ENCODE results near the gene LRIG3.
"Not testable (repeated sequence)": the region's sequence is repeated elsewhere in the genome, so short reads cannot be mapped to it uniquely, and the experiment has no call there.

The LRIG3 gene

DNA sequence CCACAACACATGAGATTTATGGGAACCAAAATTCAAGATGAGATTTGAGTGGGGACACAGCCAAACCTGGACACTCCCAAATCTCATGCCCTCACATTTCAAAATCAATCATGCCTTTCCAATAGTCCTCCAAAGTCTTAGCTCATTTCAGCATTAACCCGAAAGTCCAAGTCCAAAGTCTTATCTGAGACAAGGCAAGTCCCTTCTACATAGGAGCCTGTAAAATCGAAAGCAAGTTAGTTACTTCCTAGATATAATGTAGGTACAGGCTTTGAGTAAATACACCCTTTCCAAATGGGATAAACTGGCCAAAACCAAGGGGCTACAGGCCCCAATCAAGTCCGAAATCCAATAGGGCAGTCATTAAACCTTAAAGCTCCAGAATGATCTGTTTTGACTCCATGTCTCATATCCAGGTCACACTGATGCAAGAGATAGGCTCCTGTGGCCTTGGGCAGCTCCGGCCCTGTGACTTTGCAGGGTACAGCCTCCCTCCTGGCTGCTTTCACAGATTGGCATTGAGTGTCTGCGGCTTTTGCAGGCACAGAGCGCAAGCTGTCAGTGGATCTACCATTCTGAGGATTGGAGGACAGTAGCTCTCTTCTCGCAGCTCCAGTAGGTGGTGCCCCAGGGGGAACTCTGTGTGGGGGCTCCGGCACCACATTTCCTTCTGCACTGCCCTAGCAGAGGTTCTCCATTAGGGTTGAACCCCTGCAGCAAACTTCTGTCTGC lies 60.1 kb downstream of the LRIG3 start:
- H3K4me3 ChIP-seq (ENCODE audit: low read length): no peak overlapping the region
- TF ChIP-seq CTCF (conservative IDR thresholded peaks at IDR 0.05; ENCODE audit: low read depth, low read length): no peak

GRCh38 chr12:58858030-58858429 lies 62.3 kb downstream of the LRIG3 start:
- DNase-seq (ENCODE audit: low read depth): no peak
- no peak overlapping the region for H3K4me3 ChIP-seq (ENCODE audit: low read length)

More for the DNA sequence above, 60.1 kb downstream of the LRIG3 start:
- no peak for DNase-seq (ENCODE audit: low read depth)

GRCh38 chr12:58857206-58857605 lies 63.1 kb downstream of the LRIG3 start:
- DNase-seq (ENCODE audit: low read depth); H3K4me3 ChIP-seq (ENCODE audit: low read length): not testable (repeated sequence)

More at GRCh38 chr12:58858030-58858429, 62.3 kb downstream of the LRIG3 start:
- TF ChIP-seq CTCF (conservative IDR thresholded peaks at IDR 0.05; ENCODE audit: low read depth, low read length): no peak

GRCh38 chr12:58855630-58856029 lies 64.7 kb downstream of the LRIG3 start:
- H3K4me3 ChIP-seq (ENCODE audit: low read length); DNase-seq (ENCODE audit: low read depth): not testable (repeated sequence)

DNA sequence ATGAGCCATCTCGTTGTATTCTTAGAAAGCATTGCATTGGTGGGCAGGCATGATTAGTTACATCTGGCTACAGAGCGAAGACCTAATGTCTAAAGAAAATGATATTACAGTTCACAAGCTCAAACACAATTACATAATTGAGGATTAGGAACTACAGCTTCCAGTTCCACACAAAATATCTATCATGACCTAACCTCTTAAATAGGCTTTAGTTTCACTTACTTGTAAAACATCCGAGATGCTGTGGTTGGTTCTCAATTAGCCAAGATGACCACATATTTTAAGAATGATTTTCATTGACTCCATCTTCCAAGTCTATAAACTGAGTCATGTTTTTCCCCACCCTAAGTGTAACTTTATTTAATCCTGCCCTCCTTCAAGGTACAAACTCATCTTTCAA lies 69.5 kb downstream of the LRIG3 start:
- TF ChIP-seq CTCF (conservative IDR thresholded peaks at IDR 0.05; ENCODE audit: low read depth, low read length): no peak
- DNase-seq (ENCODE audit: low read depth): no peak
- no peak overlapping the region for H3K4me3 ChIP-seq (ENCODE audit: low read length)

- TF ChIP-seq CTCF (conservative IDR thresholded peaks at IDR 0.05; ENCODE audit: low read depth, low read length): no peak
- DNase-seq (ENCODE audit: low read depth): peak; percentile 24
Observed at GRCh38 chr12:58847901-58848600, 72.3 kb downstream of the LRIG3 start.

GRCh38 chr12:58844161-58844560 lies 76.1 kb downstream of the LRIG3 start:
- no peak for TF ChIP-seq CTCF (conservative IDR thresholded peaks at IDR 0.05; ENCODE audit: low read depth, low read length)
- H3K4me3 ChIP-seq (ENCODE audit: low read length): no peak overlapping the region
- no peak for DNase-seq (ENCODE audit: low read depth)

More at GRCh38 chr12:58847901-58848600, 72.3 kb downstream of the LRIG3 start:
- no peak overlapping the region for H3K4me3 ChIP-seq (ENCODE audit: low read length)

Measured in retinal pigment epithelial cell (primary cell).